Astrocyte (in vitro differentiated cells and primary cell): Measurements from ENCODE around the gene UBR3. TPM values are rescaled to one million over a fixed set of nuclear protein-coding genes. Genes with fewer than 3 reads are reported as not detected.
"Not testable (repeated sequence)": the region's sequence is repeated elsewhere in the genome, so short reads cannot be mapped to it uniquely, and the experiment has no call there.

ENCODE experiments used
- DNase-seq: peaks from one replicate; pipeline ENCODE4 v3.0.0-alpha.2; 2010; ENCODE audit warnings: low read depth
- FAIRE-seq: peaks from 2 replicates; lab custom pipeline; 2011; peaks lifted over from hg19 to GRCh38; lab: Jason Lieb, UNC
- H2AFZ ChIP-seq: 2 replicates; pipeline ENCODE4 v1.6.0; 2012; ENCODE audit warnings: low read depth, low read length, inconsistent platforms
- H3K27ac ChIP-seq: 2 replicates; pipeline ENCODE4 v1.5.1; 2011; ENCODE audit warnings: low read depth, low read length, inconsistent platforms
- H3K27me3 ChIP-seq: 2 replicates; pipeline ENCODE4 v1.6.0; 2011; ENCODE audit warnings: low read length, inconsistent platforms; ENCODE audit not compliant: insufficient read depth
- H3K36me3 ChIP-seq: 2 replicates; pipeline ENCODE4 v1.5.1; 2011; ENCODE audit warnings: low read length, inconsistent platforms; ENCODE audit not compliant: insufficient read depth
- H3K4me1 ChIP-seq: 2 replicates; pipeline ENCODE4 v1.5.1; 2011; ENCODE audit warnings: low read length, inconsistent platforms; ENCODE audit not compliant: insufficient read depth
- H3K4me2 ChIP-seq: 2 replicates; pipeline ENCODE4 v1.6.0; 2012; ENCODE audit warnings: low read length, inconsistent platforms
- H3K4me3 ChIP-seq: 2 replicates; pipeline ENCODE4 v1.5.1; 2011; ENCODE audit warnings: low read depth, mild to moderate bottlenecking, low read length, inconsistent platforms; ENCODE audit not compliant: insufficient read depth
- H3K79me2 ChIP-seq: 2 replicates; pipeline ENCODE4 v1.6.0; 2012; ENCODE audit warnings: mild to moderate bottlenecking, low read length, inconsistent platforms; ENCODE audit not compliant: insufficient read depth
- H3K9ac ChIP-seq: 2 replicates; pipeline ENCODE4 v1.6.0; 2012; ENCODE audit warnings: mild to moderate bottlenecking, low read length, inconsistent platforms
- H3K9me3 ChIP-seq: 2 replicates; pipeline ENCODE4 v1.5.1; 2012; ENCODE audit warnings: low read depth, mild to moderate bottlenecking, low read length, inconsistent platforms; ENCODE audit not compliant: insufficient read depth
- H4K20me1 ChIP-seq: 2 replicates; pipeline ENCODE4 v1.6.0; 2012; ENCODE audit warnings: low read length, inconsistent platforms; ENCODE audit not compliant: insufficient read depth
- H3K27ac Mint-ChIP-seq: one replicate; pipeline ENCODE4 v1.8.0; 2021; ENCODE audit warnings: mild to moderate bottlenecking, mixed read lengths; ENCODE audit not compliant: unreplicated experiment
- H3K27me3 Mint-ChIP-seq: one replicate; pipeline ENCODE4 v1.8.0; 2021; ENCODE audit warnings: low read depth, mixed read lengths; ENCODE audit not compliant: unreplicated experiment
- H3K36me3 Mint-ChIP-seq: one replicate; pipeline ENCODE4 v1.8.0; 2021; ENCODE audit warnings: low read depth, mixed read lengths; ENCODE audit not compliant: unreplicated experiment
- H3K4me1 Mint-ChIP-seq: one replicate; pipeline ENCODE4 v1.8.0; 2021; ENCODE audit warnings: low read depth, mixed read lengths; ENCODE audit not compliant: unreplicated experiment
- H3K4me3 Mint-ChIP-seq: one replicate; pipeline ENCODE4 v1.8.0; 2021; ENCODE audit warnings: mild to moderate bottlenecking, moderate library complexity, mixed read lengths; ENCODE audit not compliant: unreplicated experiment
- H3K9me3 Mint-ChIP-seq: one replicate; pipeline ENCODE4 v1.8.0; 2021; ENCODE audit warnings: mild to moderate bottlenecking, mixed read lengths; ENCODE audit not compliant: unreplicated experiment
- EZH2 ChIP-seq: IDR thresholded peaks from 2 replicates; pipeline ENCODE4 v1.6.1; 2012; ENCODE audit warnings: mild to moderate bottlenecking, low read length, inconsistent platforms; ENCODE audit not compliant: insufficient read depth
- total RNA-seq: library from RNA; stranded (reverse); gene quantifications from 2 replicates; pipeline ENCODE4 v1.2.1, GENCODE V29; 2021
- TF ChIP-seq, protein P1 (sequence below): IDR thresholded peaks from 2 replicates; pipeline ENCODE4 v1.5.1; 2011; ENCODE audit warnings: low read depth, mild to moderate bottlenecking, inconsistent platforms, low read length, moderate library complexity; ENCODE audit not compliant: insufficient read depth

The UBR3 gene
- total RNA-seq, 1 donor from 2014 or later = 18.7 TPM

DNA sequence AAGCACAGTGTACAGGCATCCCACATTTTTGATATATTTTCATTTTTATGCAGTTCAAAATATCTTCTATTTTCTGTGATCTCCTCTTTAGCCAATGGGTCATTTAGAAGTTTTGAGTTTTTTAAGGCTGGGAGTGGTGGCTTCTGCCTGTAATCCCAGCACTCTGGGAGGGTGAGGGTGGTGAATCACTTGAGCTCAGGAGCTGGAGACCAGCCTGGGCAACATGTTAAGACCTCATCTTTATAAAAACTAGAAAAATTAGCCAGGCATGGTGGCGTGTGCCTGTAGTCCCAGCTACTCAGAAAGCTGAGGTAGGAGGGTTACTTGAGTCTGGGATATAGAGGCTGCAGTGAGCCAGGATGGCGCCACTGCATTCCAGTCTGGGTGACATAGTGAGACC, 17.8 kb downstream of the UBR3 start:
- no peaks in the 10 kb centered on the region for H3K27me3 Mint-ChIP-seq
- DNase-seq (no peak), FAIRE-seq (no peak)
- H3K36me3 Mint-ChIP-seq = peaks cover 10% of the 10 kb centered on the region
- peaks cover 6% of the 10 kb centered on the region for H3K4me1 Mint-ChIP-seq
- no peaks in the 10 kb centered on the region for H3K9me3 Mint-ChIP-seq
- Histone ChIP-seq H3K27ac (no peak overlapping the region), H3K36me3 (peaks cover 3% of the 10 kb centered on the region), H3K9ac (no peak overlapping the region), H3K4me2 (no peak overlapping the region), H3K79me2 (peaks cover 78% of the 10 kb centered on the region), H3K9me3 (no peaks in the 10 kb centered on the region), H3K4me3 (no peak overlapping the region), H3K4me1 (no peaks in the 10 kb centered on the region), H4K20me1 (peaks cover 55% of the 10 kb centered on the region), H2AFZ (no peak overlapping the region), H3K27me3 (no peaks in the 10 kb centered on the region)
- no peak overlapping the region for H3K4me3 Mint-ChIP-seq
- TF ChIP-seq, protein P1, sequence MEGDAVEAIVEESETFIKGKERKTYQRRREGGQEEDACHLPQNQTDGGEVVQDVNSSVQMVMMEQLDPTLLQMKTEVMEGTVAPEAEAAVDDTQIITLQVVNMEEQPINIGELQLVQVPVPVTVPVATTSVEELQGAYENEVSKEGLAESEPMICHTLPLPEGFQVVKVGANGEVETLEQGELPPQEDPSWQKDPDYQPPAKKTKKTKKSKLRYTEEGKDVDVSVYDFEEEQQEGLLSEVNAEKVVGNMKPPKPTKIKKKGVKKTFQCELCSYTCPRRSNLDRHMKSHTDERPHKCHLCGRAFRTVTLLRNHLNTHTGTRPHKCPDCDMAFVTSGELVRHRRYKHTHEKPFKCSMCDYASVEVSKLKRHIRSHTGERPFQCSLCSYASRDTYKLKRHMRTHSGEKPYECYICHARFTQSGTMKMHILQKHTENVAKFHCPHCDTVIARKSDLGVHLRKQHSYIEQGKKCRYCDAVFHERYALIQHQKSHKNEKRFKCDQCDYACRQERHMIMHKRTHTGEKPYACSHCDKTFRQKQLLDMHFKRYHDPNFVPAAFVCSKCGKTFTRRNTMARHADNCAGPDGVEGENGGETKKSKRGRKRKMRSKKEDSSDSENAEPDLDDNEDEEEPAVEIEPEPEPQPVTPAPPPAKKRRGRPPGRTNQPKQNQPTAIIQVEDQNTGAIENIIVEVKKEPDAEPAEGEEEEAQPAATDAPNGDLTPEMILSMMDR = no peak
- no peak for TF ChIP-seq EZH2
- no peak overlapping the region for H3K27ac Mint-ChIP-seq

- not testable (repeated sequence) for DNase-seq, H3K9ac ChIP-seq, H3K27me3 ChIP-seq, H3K27me3 Mint-ChIP-seq, H2AFZ ChIP-seq, H3K9me3 ChIP-seq, H3K4me1 ChIP-seq, H3K27ac ChIP-seq, H3K36me3 Mint-ChIP-seq, H3K4me3 ChIP-seq, H3K4me3 Mint-ChIP-seq, H3K4me1 Mint-ChIP-seq, FAIRE-seq, H3K9me3 Mint-ChIP-seq, H3K4me2 ChIP-seq, H3K27ac Mint-ChIP-seq, H3K36me3 ChIP-seq
- Histone ChIP-seq H4K20me1 (peaks cover 50% of the 10 kb centered on the region), H3K79me2 (peaks cover 77% of the 10 kb centered on the region)
These were observed 21.9 kb downstream of the UBR3 start for GRCh38 chr2:169848959-169849693.

DNA sequence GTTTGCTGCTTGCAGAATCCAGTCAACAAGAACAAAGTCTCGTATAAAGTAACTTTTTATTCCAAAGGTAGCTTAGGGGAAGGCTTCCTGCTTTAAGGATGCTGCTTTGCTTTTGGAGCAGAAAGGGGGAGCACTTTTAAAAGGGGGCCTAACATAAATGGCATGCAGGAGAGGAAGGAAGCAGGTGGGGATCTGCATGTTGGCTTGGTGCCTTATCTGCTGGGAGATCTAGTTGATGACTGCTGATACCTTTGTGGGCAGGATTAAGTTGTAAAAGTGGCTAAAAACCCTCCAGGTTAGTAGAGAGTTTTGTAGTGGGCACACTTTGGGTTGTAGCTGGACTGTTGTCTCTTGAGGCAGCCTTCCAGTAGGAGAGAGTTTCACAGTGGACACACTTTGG, 22.5 kb downstream of the UBR3 start:
- peaks cover 10% of the 10 kb centered on the region for H3K36me3 Mint-ChIP-seq
- no peaks in the 10 kb centered on the region for H3K9me3 Mint-ChIP-seq
- H4K20me1 ChIP-seq = peaks cover 45% of the 10 kb centered on the region
- FAIRE-seq = no peak
- no peak overlapping the region for H3K4me3 ChIP-seq
- H2AFZ ChIP-seq = no peak overlapping the region
- H3K27me3 ChIP-seq = no peaks in the 10 kb centered on the region
- peaks cover 74% of the 10 kb centered on the region for H3K79me2 ChIP-seq
- H3K27ac ChIP-seq = no peak overlapping the region
- no peaks in the 10 kb centered on the region for H3K27me3 Mint-ChIP-seq
- no peaks in the 10 kb centered on the region for H3K9me3 ChIP-seq
- no peak overlapping the region for H3K9ac ChIP-seq
- DNase-seq = no peak
- no peak overlapping the region for H3K4me3 Mint-ChIP-seq
- H3K4me1 ChIP-seq = no peaks in the 10 kb centered on the region
- no peaks in the 10 kb centered on the region for H3K4me1 Mint-ChIP-seq
- TF ChIP-seq, protein P1 = no peak
- TF ChIP-seq EZH2 = no peak
- no peak overlapping the region for H3K4me2 ChIP-seq
- H3K36me3 ChIP-seq = no peaks in the 10 kb centered on the region
- no peak overlapping the region for H3K27ac Mint-ChIP-seq
